ENCODE data around the gene C1QTNF1.

Gene C1QTNF1

DNA sequence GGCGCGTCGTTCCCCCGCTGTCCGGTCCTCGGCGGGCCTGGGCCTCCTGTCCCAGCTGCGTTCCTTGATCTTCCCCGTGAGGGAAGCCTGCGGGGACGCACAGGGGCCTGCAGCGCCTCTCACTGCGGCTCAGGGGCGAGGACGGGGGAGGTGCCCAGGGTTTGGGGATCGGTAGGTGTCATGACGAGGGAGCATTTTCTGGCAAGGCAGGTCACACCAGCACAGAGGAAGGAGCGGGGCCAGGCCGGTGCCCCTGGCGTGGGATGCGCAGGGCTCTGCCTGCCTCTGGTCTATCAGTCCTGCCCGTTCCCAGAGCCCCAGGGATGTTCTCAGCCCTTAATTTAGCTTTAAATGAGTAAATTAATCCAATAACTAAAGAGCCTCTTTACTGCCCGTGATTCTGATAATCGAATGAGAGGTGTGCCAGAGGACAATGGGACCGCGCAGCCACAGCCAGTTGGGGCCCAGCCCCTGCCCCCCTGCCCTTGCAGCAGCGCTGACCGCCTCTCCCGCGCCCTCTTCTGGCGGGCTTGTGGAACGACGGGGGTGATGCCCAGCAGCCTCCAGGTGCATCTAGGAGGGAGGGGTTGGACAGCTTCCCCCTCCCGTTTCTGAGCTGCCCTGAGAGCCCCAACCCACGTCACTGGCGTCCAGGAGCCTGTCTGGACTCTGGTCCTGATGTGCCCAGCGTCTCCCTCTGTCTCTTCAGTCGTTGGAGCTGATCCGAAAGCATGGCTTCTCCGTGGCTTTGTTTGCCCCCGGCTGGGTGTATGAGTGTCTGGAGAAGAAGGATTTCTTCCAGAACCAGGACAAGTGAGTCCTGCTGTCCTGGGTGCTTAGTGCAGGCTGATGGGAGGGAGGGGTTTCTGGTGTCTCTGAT, 58.6 kb downstream of the C1QTNF1 start:
- DNase-seq = peak; percentile 70

- DNase-seq = no peak
These were observed 59.4 kb downstream of the C1QTNF1 start for GRCh38 chr17:79083191-79083971.

DNA sequence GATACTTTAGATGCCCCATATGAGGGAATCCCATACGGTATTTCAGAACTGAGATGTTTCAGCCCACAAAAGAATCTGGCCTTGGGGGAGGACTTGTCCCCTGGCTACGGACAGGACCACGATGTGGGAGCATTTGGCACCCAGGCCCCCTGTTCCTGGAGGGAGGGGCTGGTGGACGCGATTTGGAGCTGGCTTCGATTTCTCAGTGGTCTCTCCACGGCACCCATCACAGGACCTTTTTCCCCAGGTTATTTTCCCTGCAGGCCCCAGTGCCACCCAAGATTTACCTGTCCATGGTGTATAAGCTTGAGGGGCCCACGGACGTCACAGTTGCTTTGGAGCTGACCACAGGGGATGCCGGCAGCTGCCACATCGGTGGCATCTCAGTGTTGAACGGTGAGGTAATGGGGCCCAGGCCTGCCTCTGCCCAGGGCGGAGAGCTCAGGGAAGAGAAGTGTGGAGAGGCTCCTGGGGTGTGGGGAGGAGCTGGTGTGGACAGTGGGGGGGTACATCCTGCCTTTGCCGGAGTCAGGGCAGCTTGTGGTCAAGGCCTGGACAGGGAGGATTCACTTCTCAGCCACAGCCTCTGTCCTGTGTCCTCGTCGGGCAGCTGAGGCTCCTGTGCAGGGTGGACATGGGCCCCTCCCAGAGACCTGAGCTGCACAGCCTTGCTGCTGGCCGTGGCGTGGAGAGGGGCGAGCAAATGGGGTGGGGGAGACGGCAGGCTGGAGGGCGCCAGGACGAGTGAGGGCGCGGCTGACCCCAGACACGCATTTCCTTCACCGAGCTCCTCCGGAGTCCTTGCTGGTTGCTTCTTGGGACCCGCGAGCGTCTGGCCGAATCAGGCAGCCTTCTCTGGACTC, 60.6 kb downstream of the C1QTNF1 start:
- DNase-seq = no peak

DNA sequence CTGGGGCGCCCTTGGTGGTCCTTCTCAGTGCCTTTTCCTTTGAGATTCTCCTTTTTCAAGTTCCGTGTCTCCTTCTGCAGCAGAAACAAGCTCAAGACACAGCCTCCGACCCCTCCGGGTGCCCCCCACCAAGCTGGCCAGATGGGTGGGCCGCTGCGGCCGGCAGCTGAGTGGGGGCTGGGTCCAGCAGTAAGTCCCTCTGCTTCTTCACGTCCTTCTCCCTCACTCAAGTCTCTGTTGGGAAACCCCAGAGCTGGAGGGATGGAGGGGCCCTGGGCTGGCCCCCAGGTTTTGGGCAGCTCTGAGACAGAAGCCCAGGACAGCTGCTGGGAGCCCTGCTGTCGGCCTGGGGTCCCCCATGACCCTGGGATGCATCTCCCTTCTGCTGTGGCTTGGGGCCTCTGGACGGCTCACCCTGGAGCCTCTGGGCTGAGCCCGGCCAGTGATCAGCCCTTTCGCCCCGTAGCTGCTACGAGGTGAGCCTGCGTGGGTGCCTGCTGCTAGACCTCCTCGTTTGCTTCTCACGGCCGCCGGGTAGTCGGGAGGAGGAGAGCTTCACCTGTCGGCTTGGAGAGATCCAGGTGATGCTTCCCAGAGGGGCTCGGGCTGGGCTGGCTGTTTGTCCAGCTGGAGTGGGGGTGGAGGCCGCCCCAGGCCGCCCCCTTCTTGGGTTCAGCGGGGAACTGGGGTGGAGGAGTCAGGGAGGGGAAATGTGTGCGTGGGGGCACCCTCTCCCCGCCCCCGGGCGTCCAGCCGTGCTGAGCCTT, 61.4 kb downstream of the C1QTNF1 start:
- no peak for DNase-seq

DNA sequence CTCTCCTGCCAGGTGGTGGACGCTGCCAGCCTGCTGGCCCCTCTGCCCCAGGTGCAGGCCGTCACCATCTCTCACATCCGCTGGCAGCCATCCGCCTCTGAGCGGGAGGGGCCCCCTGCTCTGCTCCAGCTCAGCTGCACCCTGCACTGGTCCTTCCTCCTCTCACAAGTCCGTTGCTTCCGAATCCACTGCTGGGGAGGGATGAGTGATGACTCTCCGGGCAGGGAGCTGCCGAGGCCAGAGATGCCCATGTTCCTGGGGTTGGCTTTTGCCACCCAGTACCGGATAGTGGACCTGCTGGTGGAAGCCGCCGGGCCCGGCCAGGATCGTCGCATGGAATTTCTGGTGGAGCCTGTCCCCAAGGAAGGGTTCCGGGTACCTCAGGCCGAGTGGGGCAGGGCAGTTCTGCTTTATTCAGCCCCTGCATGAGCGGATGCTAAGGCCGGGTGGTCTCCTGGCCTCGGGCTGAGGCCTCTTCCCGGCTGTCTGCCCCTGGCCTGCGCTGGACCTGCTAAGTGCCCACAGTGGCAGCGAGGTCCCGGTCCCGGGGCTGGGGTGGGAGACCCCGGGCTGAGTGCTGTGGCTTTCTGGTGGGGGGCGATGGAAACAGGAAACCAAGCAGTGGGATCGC, 62.1 kb downstream of the C1QTNF1 start:
- no peak for DNase-seq

GRCh38 chr17:79086609-79087427, 62.8 kb downstream of the C1QTNF1 start:
- no peak for DNase-seq

GRCh38 chr17:79087428-79088143, 63.6 kb downstream of the C1QTNF1 start:
- DNase-seq = peak; percentile 81

DNA sequence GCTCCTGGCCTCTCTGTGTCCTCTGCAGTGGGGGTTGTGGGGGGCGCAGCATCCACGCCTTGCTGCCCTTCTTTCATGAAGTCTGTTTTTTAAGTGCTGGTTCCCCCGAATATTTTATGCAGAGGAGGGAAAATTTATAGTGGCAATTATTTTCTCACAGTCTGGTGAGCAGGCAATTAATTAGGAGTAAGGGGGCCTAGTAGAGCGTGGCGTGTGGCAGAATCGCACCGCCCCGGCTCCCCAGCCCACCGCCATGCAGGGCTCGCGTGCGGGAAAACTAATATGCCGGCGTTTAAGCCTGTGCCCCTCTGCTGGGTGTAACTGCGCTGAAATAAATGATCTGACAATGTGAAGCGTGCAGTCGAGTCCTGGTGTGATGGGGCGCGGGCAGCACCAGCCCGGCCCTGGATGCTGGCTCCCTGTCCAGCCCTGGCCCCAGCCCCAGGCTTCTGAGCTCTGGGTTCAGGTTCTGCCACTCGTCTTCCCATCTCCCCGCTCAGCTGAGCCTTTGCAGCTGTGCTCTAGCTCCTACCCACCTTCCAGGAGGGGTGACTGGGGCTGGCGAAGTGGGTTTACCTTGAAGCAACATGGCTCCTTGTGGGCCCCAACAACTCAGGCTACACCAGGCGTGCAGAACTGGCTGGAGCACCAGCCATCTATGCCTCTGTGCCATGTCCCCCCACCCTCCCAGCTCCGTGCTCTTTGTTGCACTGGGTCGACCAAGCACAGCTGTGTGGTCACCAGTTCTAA, 64.5 kb downstream of the C1QTNF1 start:
- DNase-seq = no peak

DNA sequence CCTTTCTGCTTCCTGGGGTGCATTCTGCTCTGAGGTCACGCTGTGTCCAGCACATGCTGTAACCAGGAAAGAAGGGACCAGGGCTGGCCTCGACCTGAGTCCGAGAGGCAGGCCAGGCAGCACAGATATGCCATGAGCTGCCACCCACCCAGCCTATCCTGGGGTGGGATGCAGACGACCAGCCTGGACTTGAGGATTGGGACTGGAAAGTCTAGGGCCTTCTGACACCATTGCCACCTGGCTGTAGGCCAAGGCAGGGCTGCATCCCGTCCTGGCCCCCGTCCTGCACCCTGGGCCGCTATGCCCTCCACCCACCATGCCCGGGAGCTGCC, 65.0 kb downstream of the C1QTNF1 start:
- no peak for DNase-seq

DNA sequence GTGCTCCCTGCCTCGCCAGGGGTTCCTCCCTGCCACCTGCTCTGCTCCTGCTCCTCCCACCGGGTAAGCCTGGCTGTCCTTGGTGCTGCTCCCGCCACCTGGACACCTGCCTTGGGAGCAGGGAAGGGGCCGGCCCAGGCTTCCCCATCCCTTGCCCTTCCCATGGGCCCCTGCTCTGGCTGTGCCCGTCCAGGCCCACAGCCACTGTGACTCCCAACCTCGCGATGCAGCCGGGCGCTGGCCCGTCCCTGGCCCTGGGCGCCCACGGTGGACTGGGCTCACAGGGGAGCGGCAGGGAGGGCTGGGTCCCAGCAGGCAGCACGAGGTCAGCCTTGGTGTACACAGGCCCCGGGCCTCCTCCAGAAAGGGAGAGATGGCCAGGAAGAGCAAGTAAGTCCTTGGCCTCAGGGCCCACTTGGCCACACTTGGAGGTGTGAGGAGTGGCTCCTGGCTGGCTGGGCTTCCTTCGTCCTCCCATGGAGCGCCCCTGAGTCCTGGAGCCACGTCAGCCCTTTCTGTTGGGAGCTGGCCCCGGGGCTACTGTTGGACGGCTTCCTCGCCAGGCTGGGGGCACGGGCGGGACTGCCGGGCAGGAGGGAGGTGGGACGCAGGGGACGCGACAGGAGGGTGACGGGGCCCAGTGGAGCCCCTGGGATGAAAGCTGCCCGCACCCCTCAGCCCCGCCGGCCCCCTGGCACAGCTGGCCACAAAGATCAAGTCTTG, 65.9 kb downstream of the C1QTNF1 start:
- no peak for DNase-seq

DNA sequence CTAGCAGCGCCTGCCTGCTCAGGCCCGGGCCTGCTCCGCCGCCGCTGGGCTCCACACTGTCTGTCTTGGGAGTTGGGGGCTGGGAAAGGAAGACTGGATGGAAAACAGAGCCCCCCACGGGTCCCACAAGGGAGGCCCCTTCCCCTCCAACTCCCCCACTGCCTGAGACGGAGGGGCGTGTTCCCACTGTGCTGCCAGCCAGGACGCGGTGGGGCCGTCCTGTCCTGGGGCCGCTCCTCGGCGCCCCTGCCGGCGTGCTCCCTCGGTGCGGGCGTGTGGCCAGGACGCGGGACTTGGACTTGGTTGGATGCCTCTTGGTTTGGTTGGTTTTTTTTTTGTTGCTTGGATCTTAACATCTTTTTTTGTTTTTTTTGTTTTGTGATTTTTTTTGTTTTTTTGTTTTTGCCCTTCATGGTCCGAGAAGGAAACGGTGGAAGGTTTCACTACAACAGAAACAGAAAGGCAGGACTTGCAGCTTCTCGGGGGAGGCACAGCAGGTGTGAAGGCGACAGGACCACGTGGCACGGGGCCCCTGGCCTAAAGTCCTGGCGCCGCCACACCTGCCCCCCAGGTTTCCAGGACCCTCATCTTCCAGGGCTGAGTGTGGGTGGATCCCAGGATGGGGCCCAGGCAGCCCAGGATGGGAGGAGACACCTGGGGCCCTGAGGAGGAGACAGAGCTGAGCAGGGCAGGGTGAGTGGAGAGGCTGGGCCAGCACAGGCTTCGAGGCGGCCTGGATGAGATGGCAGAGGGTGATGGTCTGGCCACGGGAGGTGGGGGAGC, 66.7 kb downstream of the C1QTNF1 start:
- no peak for DNase-seq

- no peak for DNase-seq
These were observed 67.3 kb downstream of the C1QTNF1 start for GRCh38 chr17:79091226-79091670.

- no peak for DNase-seq
These were observed 68.6 kb downstream of the C1QTNF1 start for GRCh38 chr17:79092567-79092966.

DNA sequence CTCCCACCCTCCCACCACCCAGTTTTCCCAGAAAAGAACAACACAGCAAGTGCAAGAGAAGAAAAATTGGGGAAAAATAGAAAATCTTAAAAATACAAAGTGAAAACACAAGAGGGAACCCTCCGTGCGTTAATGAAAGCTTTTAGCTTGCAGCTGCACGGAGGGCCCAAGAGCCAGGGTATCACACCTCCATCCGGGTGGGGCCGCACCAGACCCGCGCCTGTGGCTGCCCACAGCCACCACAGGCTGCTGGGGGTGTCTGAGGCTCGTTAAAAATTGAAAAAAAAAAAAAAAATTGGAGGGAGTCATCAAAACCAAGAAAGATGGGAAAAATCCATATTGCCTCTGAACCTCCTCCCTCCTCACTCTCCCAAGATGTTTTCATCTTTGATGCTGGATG, 69.3 kb downstream of the C1QTNF1 start:
- DNase-seq = no peak

GRCh38 chr17:79094261-79094660, 70.3 kb downstream of the C1QTNF1 start:
- no peak for DNase-seq

- DNase-seq = no peak
These were observed 71.5 kb downstream of the C1QTNF1 start for GRCh38 chr17:79095345-79096055.

DNA sequence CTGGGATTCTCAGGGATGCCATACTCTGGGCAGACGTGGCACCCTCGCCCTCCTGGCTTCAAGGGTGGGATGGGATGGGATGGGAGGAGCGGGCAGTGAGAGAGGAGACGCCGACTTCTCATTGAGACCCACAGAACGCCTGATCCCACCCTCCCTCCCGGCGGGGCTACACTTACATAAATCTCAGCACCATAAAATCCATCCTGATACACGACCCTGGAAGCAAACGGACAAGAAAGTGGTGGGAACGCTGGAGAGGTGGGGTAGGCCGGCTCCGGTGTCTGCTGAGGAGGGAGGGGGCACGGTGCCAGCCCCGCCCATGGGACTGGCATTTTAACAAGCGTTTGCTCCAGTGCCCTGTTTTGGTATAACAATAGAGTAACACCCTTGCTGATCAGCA, 72.5 kb downstream of the C1QTNF1 start:
- DNase-seq = no peak
